Dendritic cell treated with granulocyte-macrophage colony-stimulating factor and Interleukin-4, amounts not matched to agents 40 ng/mL and 50 ng/mL, for 4 days (primary cell): ENCODE data around the gene ASGR2.
"Not testable (repeated sequence)": the region's sequence is repeated elsewhere in the genome, so short reads cannot be mapped to it uniquely, and the experiment has no call there.

Experiments used
- H3K27ac Mint-ChIP-seq: one replicate; pipeline ENCODE4 v1.8.0; 2022; ENCODE audit warnings: mild to moderate bottlenecking, mixed read lengths
- H3K27me3 Mint-ChIP-seq: one replicate; pipeline ENCODE4 v1.8.0; 2022; ENCODE audit warnings: mild to moderate bottlenecking, mixed read lengths
- H3K36me3 Mint-ChIP-seq: one replicate; pipeline ENCODE4 v1.8.0; 2022; ENCODE audit warnings: low read depth, mixed read lengths
- H3K4me1 Mint-ChIP-seq: one replicate; pipeline ENCODE4 v1.8.0; 2022; ENCODE audit warnings: low read depth, mixed read lengths
- H3K4me3 Mint-ChIP-seq: one replicate; pipeline ENCODE4 v1.8.0; 2022; ENCODE audit warnings: mild to moderate bottlenecking, moderate library complexity, mixed read lengths
- H3K9me3 Mint-ChIP-seq: one replicate; pipeline ENCODE4 v1.8.0; 2022; ENCODE audit warnings: mixed read lengths
- intact Hi-C: fragments of 100-400 bp; cut with micrococcal nuclease; formaldehyde crosslinking; loops from one replicate; pipeline ENCODE4 v1.15.0; 2022

The ASGR2 gene

GRCh38 chr17:7114241-7114874 is at the start of gene ASGR2:
TSS of gene ASGR2 (minus strand) at chr17:7114822. CDS start at chr17:7114240, 582 bp downstream.
- Mint-ChIP-seq H3K36me3 (peaks cover 6% of the 10 kb centered on the region), H3K4me3 (peak within 1 kb of the TSS; percentile 71), H3K27me3 (no peaks in the 10 kb centered on the region), H3K4me1 (peaks cover 35% of the 10 kb centered on the region), H3K27ac (no peak within 1 kb of the TSS), H3K9me3 (peaks cover 8% of the 10 kb centered on the region)
- intact Hi-C loops = loop anchor here (2.0 kb wide), 1 partner anchor 18 kb away; no protein-coding TSS in a partner anchor

- H3K27me3 Mint-ChIP-seq, H3K9me3 Mint-ChIP-seq, H3K4me3 Mint-ChIP-seq, intact Hi-C loops, H3K36me3 Mint-ChIP-seq, H3K27ac Mint-ChIP-seq: not testable (repeated sequence)
- H3K4me1 Mint-ChIP-seq = peaks cover 26% of the 10 kb centered on the region
Observed at GRCh38 chr17:7159571-7159970, 44.9 kb upstream of the ASGR2 start.

- H3K36me3 Mint-ChIP-seq, H3K4me3 Mint-ChIP-seq, intact Hi-C loops, H3K9me3 Mint-ChIP-seq, H3K27ac Mint-ChIP-seq: not testable (repeated sequence)
- peaks cover 28% of the 10 kb centered on the region for H3K4me1 Mint-ChIP-seq
- H3K27me3 Mint-ChIP-seq = peaks cover 14% of the 10 kb centered on the region
Observed at GRCh38 chr17:7158424-7158823, 43.8 kb upstream of the ASGR2 start.

GRCh38 chr17:7156342-7156940 is 41.8 kb upstream of the ASGR2 start:
- Mint-ChIP-seq H3K27me3 (peaks cover 18% of the 10 kb centered on the region), H3K27ac (no peak overlapping the region)
- intact Hi-C loops = no loop called here

GRCh38 chr17:7147772-7148171 is 33.1 kb upstream of the ASGR2 start:
- peaks cover 5% of the 10 kb centered on the region for H3K27me3 Mint-ChIP-seq
- H3K36me3 Mint-ChIP-seq = no peaks in the 10 kb centered on the region
- no peak overlapping the region for H3K27ac Mint-ChIP-seq
- intact Hi-C loops = no loop called here
- H3K4me3 Mint-ChIP-seq = no peak overlapping the region
- no peaks in the 10 kb centered on the region for H3K9me3 Mint-ChIP-seq
- H3K4me1 Mint-ChIP-seq = peaks cover 18% of the 10 kb centered on the region

More at GRCh38 chr17:7156342-7156940, 41.8 kb upstream of the ASGR2 start:
- Mint-ChIP-seq H3K4me3 (no peak overlapping the region), H3K9me3 (no peaks in the 10 kb centered on the region), H3K4me1 (peaks cover 28% of the 10 kb centered on the region), H3K36me3 (no peaks in the 10 kb centered on the region)

GRCh38 chr17:7146115-7146514 is 31.5 kb upstream of the ASGR2 start:
- H3K4me1 Mint-ChIP-seq = peaks cover 18% of the 10 kb centered on the region
- no peak overlapping the region for H3K27ac Mint-ChIP-seq
- H3K27me3 Mint-ChIP-seq = no peaks in the 10 kb centered on the region
- intact Hi-C loops = no loop called here
- H3K9me3 Mint-ChIP-seq = no peaks in the 10 kb centered on the region
- no peak overlapping the region for H3K4me3 Mint-ChIP-seq
- peaks cover 14% of the 10 kb centered on the region for H3K36me3 Mint-ChIP-seq

- peaks cover 31% of the 10 kb centered on the region for H3K4me1 Mint-ChIP-seq
- intact Hi-C loops = no loop called here
- no peak overlapping the region for H3K27ac Mint-ChIP-seq
- H3K36me3 Mint-ChIP-seq = peaks cover 24% of the 10 kb centered on the region
- no peak overlapping the region for H3K4me3 Mint-ChIP-seq
- H3K27me3 Mint-ChIP-seq = no peaks in the 10 kb centered on the region
- H3K9me3 Mint-ChIP-seq = no peaks in the 10 kb centered on the region
Observed at GRCh38 chr17:7144213-7144612, 29.6 kb upstream of the ASGR2 start.

GRCh38 chr17:7141824-7142223 is 27.2 kb upstream of the ASGR2 start:
- peaks cover 24% of the 10 kb centered on the region for H3K36me3 Mint-ChIP-seq
- no peak overlapping the region for H3K4me3 Mint-ChIP-seq
- intact Hi-C loops = no loop called here
- H3K27ac Mint-ChIP-seq = no peak overlapping the region
- H3K9me3 Mint-ChIP-seq = no peaks in the 10 kb centered on the region
- H3K27me3 Mint-ChIP-seq = no peaks in the 10 kb centered on the region
- peaks cover 53% of the 10 kb centered on the region for H3K4me1 Mint-ChIP-seq

- H3K4me3 Mint-ChIP-seq = peak overlapping the region; percentile 68
- no peaks in the 10 kb centered on the region for H3K27me3 Mint-ChIP-seq
- intact Hi-C loops = no loop called here
- H3K4me1 Mint-ChIP-seq = peaks cover 54% of the 10 kb centered on the region
- H3K36me3 Mint-ChIP-seq = peaks cover 24% of the 10 kb centered on the region
- H3K9me3 Mint-ChIP-seq = no peaks in the 10 kb centered on the region
- peak overlapping the region; percentile 89 for H3K27ac Mint-ChIP-seq
Observed at GRCh38 chr17:7139400-7139799, 24.8 kb upstream of the ASGR2 start.

- no peaks in the 10 kb centered on the region for H3K27me3 Mint-ChIP-seq
- H3K9me3 Mint-ChIP-seq = no peaks in the 10 kb centered on the region
- intact Hi-C loops = no loop called here
- peaks cover 54% of the 10 kb centered on the region for H3K4me1 Mint-ChIP-seq
- peak overlapping the region; percentile 68 for H3K4me3 Mint-ChIP-seq
- peak overlapping the region; percentile 89 for H3K27ac Mint-ChIP-seq
- H3K36me3 Mint-ChIP-seq = peaks cover 24% of the 10 kb centered on the region
Observed at GRCh38 chr17:7138800-7139381, 24.3 kb upstream of the ASGR2 start.

GRCh38 chr17:7137171-7137943 is 22.7 kb upstream of the ASGR2 start:
- H3K4me3 Mint-ChIP-seq = peak overlapping the region; percentile 76
- no peaks in the 10 kb centered on the region for H3K9me3 Mint-ChIP-seq
- peaks cover 27% of the 10 kb centered on the region for H3K36me3 Mint-ChIP-seq
- H3K4me1 Mint-ChIP-seq = peaks cover 69% of the 10 kb centered on the region
- H3K27ac Mint-ChIP-seq = peak overlapping the region; percentile 89
- H3K27me3 Mint-ChIP-seq = no peaks in the 10 kb centered on the region
- intact Hi-C loops = loop anchor here (1.0 kb wide), 1 partner anchor 37 kb away; no protein-coding TSS in a partner anchor

- Mint-ChIP-seq H3K4me3 (peak overlapping the region; percentile 63), H3K4me1 (peaks cover 79% of the 10 kb centered on the region), H3K27me3 (no peaks in the 10 kb centered on the region), H3K9me3 (no peaks in the 10 kb centered on the region), H3K27ac (peak overlapping the region; percentile 89), H3K36me3 (peaks cover 22% of the 10 kb centered on the region)
- intact Hi-C loops = loop anchor here (1.0 kb wide), 1 partner anchor 84 kb away; no protein-coding TSS in a partner anchor
Observed at GRCh38 chr17:7136266-7136877, 21.8 kb upstream of the ASGR2 start.

- intact Hi-C loops = loop anchor here (2.0 kb wide), 2 partner anchors 19 to 53 kb away; partner anchors contain the start of genes ASGR2 and CLEC10A
- Mint-ChIP-seq H3K4me1 (peaks cover 86% of the 10 kb centered on the region), H3K27ac (peak overlapping the region; percentile 93), H3K9me3 (no peaks in the 10 kb centered on the region), H3K27me3 (no peaks in the 10 kb centered on the region), H3K36me3 (peaks cover 17% of the 10 kb centered on the region), H3K4me3 (peak overlapping the region; percentile 68)
Observed at GRCh38 chr17:7133916-7134315, 19.3 kb upstream of the ASGR2 start.
